SK-N-SH (cell line): ENCODE measurements around the gene RSRC2. TPM values are rescaled to one million over a fixed set of nuclear protein-coding genes. Genes with fewer than 3 reads are reported as not detected.

ENCODE experiments used
- CTCF ChIA-PET: fragments of 300-600, 350-600 bp; formaldehyde crosslinking; extraction: SDS; loops from one replicate; lab custom pipeline; 2021; lab: Yijun Ruan, JAX
- POLR2A ChIA-PET: fragments of 350-600 bp; sonication (Branson Sonifier 250); formaldehyde crosslinking; extraction: SDS; loops from one replicate; lab custom pipeline; 2020; ENCODE audit warnings: antibody characterized with exemption, inconsistent platforms; lab: Yijun Ruan, JAX
- DNase-seq: peaks from one replicate; pipeline ENCODE4 v3.0.0; 2012
- H2AFZ ChIP-seq: fragments of 200-600 bp; sonication (generic); 2 replicates; pipeline ENCODE4 v1.8.1; 2016; ENCODE audit warnings: antibody characterized with exemption, mild to moderate bottlenecking, low read depth
- H3F3A ChIP-seq: fragments of 200-600 bp; sonication (generic); replicated peaks from 2 replicates; pipeline ENCODE3; 2016; ENCODE audit warnings: antibody characterized with exemption, mild to moderate bottlenecking; ENCODE audit not compliant: insufficient read depth
- H3K27ac ChIP-seq, 2 experiments: fragments of 200-500 bp in 1 of 2; fragments of 200-600 bp in 1 of 2; sonication (Bioruptor generic) in 1 of 2; sonication (generic), shearing (Covaris generic) in 1 of 2; 2 replicates each; pipeline versions ENCODE4 v1.5.1 to v1.6.1; 2014 to 2016; ENCODE audit warnings: low read depth in 2 of 2, inconsistent platforms in 1 of 2, low read length in 1 of 2, mild to moderate bottlenecking in 1 of 2, mixed read lengths in 1 of 2
- H3K27me3 ChIP-seq: fragments of 200-600 bp; sonication (generic), shearing (Covaris generic); 2 replicates; pipeline ENCODE4 v1.6.1; 2016; ENCODE audit warnings: mixed run types; ENCODE audit not compliant: insufficient read depth
- H3K36me3 ChIP-seq, 2 experiments: fragments of 200-500 bp in 1 of 2; fragments of 200-600 bp in 1 of 2; sonication (Bioruptor generic) in 1 of 2; sonication (generic) in 1 of 2; replicated peaks in 1 of 2; 2 replicates each; pipeline versions ENCODE3 to v1.5.1; 2014 to 2016; ENCODE audit warnings: low read length in 1 of 2, mild to moderate bottlenecking in 1 of 2; ENCODE audit not compliant: insufficient read depth in 2 of 2, control insufficient read depth in 1 of 2
- H3K4me1 ChIP-seq, 2 experiments: fragments of 200-500 bp in 1 of 2; fragments of 200-600 bp in 1 of 2; sonication (Bioruptor generic) in 1 of 2; sonication (generic), shearing (Covaris generic) in 1 of 2; 2 replicates each; pipeline versions ENCODE4 v1.5.1 to v1.6.1; 2014 to 2016; ENCODE audit warnings: low read depth in 1 of 2, low read length in 1 of 2, mixed run types in 1 of 2; ENCODE audit not compliant: insufficient read depth in 2 of 2, control insufficient read depth in 1 of 2
- H3K4me2 ChIP-seq: fragments of 200-600 bp; sonication (generic), shearing (Covaris generic); 2 replicates; pipeline ENCODE4 v1.6.1; 2017; ENCODE audit warnings: mixed run types
- H3K4me3 ChIP-seq, 2 experiments: fragments of 200-500 bp in 1 of 2; fragments of 200-600 bp in 1 of 2; sonication (Bioruptor generic) in 1 of 2; sonication (generic), shearing (Covaris generic) in 1 of 2; 2 replicates each; pipeline versions ENCODE4 v1.5.1 to v1.8.1; 2014 to 2016; ENCODE audit warnings: low read depth in 2 of 2, inconsistent platforms in 1 of 2, low read length in 1 of 2, mild to moderate bottlenecking in 1 of 2, mixed read lengths in 1 of 2, moderate library complexity in 1 of 2
- H3K79me2 ChIP-seq: fragments of 200-600 bp; sonication (generic); 2 replicates; pipeline ENCODE4 v1.8.1; 2017; ENCODE audit warnings: mild to moderate bottlenecking; ENCODE audit not compliant: insufficient read depth
- H3K9ac ChIP-seq: fragments of 200-600 bp; sonication (generic); 2 replicates; pipeline ENCODE4 v1.6.1; 2017; ENCODE audit warnings: mixed run types
- H3K9me2 ChIP-seq: fragments of 200-600 bp; sonication (generic); 2 replicates; pipeline ENCODE4 v1.6.1; 2017; ENCODE audit warnings: mixed run types
- H3K9me3 ChIP-seq: fragments of 200-600 bp; sonication (generic); 2 replicates; pipeline ENCODE4 v1.6.1; 2017; ENCODE audit warnings: mixed run types, mild to moderate bottlenecking, moderate library complexity
- H4K20me1 ChIP-seq: fragments of 200-600 bp; sonication (generic); 2 replicates; pipeline ENCODE4 v1.6.1; 2017; ENCODE audit warnings: mild to moderate bottlenecking, mixed run types; ENCODE audit not compliant: insufficient read depth
- EZH2phosphoT487 ChIP-seq: fragments of 200-600 bp; sonication (generic); IDR thresholded peaks from 2 replicates; pipeline ENCODE4 v1.6.1; 2017; ENCODE audit warnings: low read depth, mixed run types, mild to moderate bottlenecking, antibody characterized with exemption, moderate library complexity, borderline replicate concordance
- FOXJ3 ChIP-seq: sonication (generic); formaldehyde crosslinking; IDR thresholded peaks from 2 replicates; pipeline ENCODE4 v1.5.1; 2020; ENCODE audit warnings: mild to moderate bottlenecking, missing genetic modification reagents
- GATA2 ChIP-seq: sonication (generic); formaldehyde crosslinking; IDR thresholded peaks from 2 replicates; pipeline ENCODE4 v1.5.0; 2020; ENCODE audit warnings: mild to moderate bottlenecking, missing genetic modification reagents
- JUND ChIP-seq: IDR thresholded peaks from 2 replicates; pipeline ENCODE4 v1.4.0; 2012
- MEF2A ChIP-seq: IDR thresholded peaks from 2 replicates; pipeline ENCODE4 v1.4.0; 2012; ENCODE audit warnings: low read depth, borderline replicate concordance
- POLR2AphosphoS5 ChIP-seq: IDR thresholded peaks from 2 replicates; pipeline ENCODE4 v1.6.1; 2012; ENCODE audit warnings: low read depth, low read length
- RAD21 ChIP-seq: IDR thresholded peaks from 2 replicates; pipeline ENCODE4 v1.6.1; 2012; ENCODE audit warnings: mild to moderate bottlenecking, low read length
- REST ChIP-seq: IDR thresholded peaks from 2 replicates; pipeline ENCODE4 v1.6.1; 2012; ENCODE audit warnings: mild to moderate bottlenecking, low read depth, low read length, moderate library complexity
- RXRA ChIP-seq: IDR thresholded peaks from 2 replicates; pipeline ENCODE4 v1.4.0; 2012; ENCODE audit warnings: low read depth, mild to moderate bottlenecking, borderline replicate concordance
- SIN3A ChIP-seq: IDR thresholded peaks from 2 replicates; pipeline ENCODE4 v1.6.1; 2012; ENCODE audit warnings: low read depth, mild to moderate bottlenecking, low read length, moderate library complexity, borderline replicate concordance
- SMC3 ChIP-seq: IDR thresholded peaks from 2 replicates; pipeline ENCODE4 v1.6.1; 2012; ENCODE audit warnings: low read depth, low read length, improper control_type of control experiment
- TAF1 ChIP-seq: IDR thresholded peaks from 2 replicates; pipeline ENCODE4 v1.6.1; 2012; ENCODE audit warnings: low read depth, mild to moderate bottlenecking, low read length, moderate library complexity, borderline replicate concordance
- TCF12 ChIP-seq: IDR thresholded peaks from 2 replicates; pipeline ENCODE4 v1.4.0; 2012
- TEAD4 ChIP-seq: IDR thresholded peaks from 2 replicates; pipeline ENCODE4 v1.4.0; 2012; ENCODE audit warnings: mild to moderate bottlenecking, borderline replicate concordance; ENCODE audit not compliant: insufficient read depth
- WGBS: methylation state at CpG from one replicate; pipeline ENCODE4 v1.1.6; 2017; ENCODE audit warnings: low lambda C conversion rate; 5-methylcytosine and 5-hydroxymethylcytosine counted together
- polyA plus RNA-seq, 3 experiments: library from polyadenylated mRNA; depleted of rRNA; stranded (reverse); fragments of >200 nt; gene quantifications; 2 replicates each; pipeline ENCODE4 v1.2.3, GENCODE V29; 2012
- TF ChIP-seq, protein P1 (sequence below): fragments of 200-600 bp; sonication (generic); IDR thresholded peaks from 2 replicates; pipeline ENCODE4 v1.6.1; 2017; ENCODE audit warnings: antibody characterized with exemption, mild to moderate bottlenecking, moderate library complexity
- TF ChIP-seq, protein P2 (sequence below): IDR thresholded peaks from 2 replicates; pipeline ENCODE4 v1.4.0; 2012; ENCODE audit warnings: low read depth, borderline replicate concordance

The RSRC2 gene
- polyA plus RNA-seq, 1 of the 3 experiments (the other 2 are of a cell fraction) = 24.8 TPM

DNA sequence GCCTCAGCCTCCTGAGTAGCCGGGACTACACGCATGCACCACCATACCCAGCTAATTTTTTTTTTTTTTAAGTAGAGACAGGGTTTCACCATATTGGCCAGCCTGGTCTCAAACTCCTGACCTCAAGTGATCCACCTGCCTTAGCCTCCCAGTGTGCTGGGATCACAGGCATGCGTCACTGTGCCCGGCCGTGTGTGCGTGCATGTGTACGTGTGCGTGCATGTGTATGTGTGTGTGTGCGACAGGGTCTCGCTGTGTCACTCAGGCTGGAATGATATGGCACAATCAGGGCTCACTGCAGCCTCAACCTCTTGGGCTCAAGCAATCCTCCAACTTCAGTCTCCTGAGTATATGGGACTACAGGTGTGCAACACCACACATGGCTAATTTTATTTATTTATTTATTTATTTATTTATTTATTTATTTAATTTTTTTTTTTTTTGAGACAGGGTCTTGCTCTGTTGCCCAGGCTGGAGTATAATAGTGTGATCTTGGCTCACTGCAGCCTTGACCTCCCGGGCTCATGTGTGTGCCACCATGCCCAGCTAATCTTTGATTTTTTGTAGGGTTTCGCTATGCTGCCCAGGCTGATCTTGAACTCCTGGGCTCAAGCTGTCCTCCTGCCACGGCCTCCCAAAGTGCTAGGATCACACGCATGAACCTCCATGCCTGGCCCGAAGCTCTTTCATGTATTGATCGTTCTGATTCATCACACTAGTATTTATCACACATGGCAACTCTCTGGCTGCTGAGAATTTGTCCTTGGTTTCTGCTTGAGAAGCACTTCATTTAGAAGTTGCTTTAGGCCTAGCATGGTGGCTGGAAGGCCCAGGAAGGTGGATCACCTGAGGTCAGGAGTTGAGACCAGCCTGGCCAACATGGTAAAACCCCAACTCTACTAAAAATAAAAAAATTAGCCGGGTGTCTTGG is 68.4 kb downstream of the RSRC2 start:
- no peak overlapping the region for H2AFZ ChIP-seq
- WGBS = 95% methylated on average over 14 of the region's 17 CpGs
- H3K79me2 ChIP-seq = no peaks in the 10 kb centered on the region
- ChIA-PET POLR2A (no interaction called here), CTCF (interaction anchor here (2.7 to 2.9 kb wide), 2 partner anchors 13 to 59 kb away, joined by 10 to 11 read pairs; no protein-coding TSS in a partner anchor)
- H3K36me3 ChIP-seq = no peaks in the 10 kb centered on the region
- no peak for DNase-seq
- no peak overlapping the region for H3K9ac ChIP-seq
- no peaks in the 10 kb centered on the region for H3K27me3 ChIP-seq
- H3K4me2 ChIP-seq = no peak overlapping the region
- no peaks in the 10 kb centered on the region for H3K9me2 ChIP-seq
- no peak overlapping the region for H3K4me3 ChIP-seq
- peaks cover 3% of the 10 kb centered on the region for H3F3A ChIP-seq
- no peaks in the 10 kb centered on the region for H3K9me3 ChIP-seq
- H4K20me1 ChIP-seq = no peaks in the 10 kb centered on the region
- no peak overlapping the region for H3K27ac ChIP-seq
- no peak for TF ChIP-seq SIN3A
- TF ChIP-seq TCF12 = no peak
- no peak for TF ChIP-seq FOXJ3 (CRISPR knock-in tag)
- no peak for TF ChIP-seq TEAD4
- no peak for TF ChIP-seq SMC3
- TF ChIP-seq, protein P1, sequence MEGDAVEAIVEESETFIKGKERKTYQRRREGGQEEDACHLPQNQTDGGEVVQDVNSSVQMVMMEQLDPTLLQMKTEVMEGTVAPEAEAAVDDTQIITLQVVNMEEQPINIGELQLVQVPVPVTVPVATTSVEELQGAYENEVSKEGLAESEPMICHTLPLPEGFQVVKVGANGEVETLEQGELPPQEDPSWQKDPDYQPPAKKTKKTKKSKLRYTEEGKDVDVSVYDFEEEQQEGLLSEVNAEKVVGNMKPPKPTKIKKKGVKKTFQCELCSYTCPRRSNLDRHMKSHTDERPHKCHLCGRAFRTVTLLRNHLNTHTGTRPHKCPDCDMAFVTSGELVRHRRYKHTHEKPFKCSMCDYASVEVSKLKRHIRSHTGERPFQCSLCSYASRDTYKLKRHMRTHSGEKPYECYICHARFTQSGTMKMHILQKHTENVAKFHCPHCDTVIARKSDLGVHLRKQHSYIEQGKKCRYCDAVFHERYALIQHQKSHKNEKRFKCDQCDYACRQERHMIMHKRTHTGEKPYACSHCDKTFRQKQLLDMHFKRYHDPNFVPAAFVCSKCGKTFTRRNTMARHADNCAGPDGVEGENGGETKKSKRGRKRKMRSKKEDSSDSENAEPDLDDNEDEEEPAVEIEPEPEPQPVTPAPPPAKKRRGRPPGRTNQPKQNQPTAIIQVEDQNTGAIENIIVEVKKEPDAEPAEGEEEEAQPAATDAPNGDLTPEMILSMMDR = no peak
- H3K4me1 ChIP-seq = no peaks in the 10 kb centered on the region

- Histone ChIP-seq H4K20me1 (no peaks in the 10 kb centered on the region), H2AFZ (no peak overlapping the region), H3K9me3 (no peaks in the 10 kb centered on the region), H3K9ac (no peak overlapping the region), H3K27me3 (no peaks in the 10 kb centered on the region), H3K4me2 (no peak overlapping the region), H3K79me2 (no peaks in the 10 kb centered on the region), H3K4me1 (no peaks in the 10 kb centered on the region), H3K4me3 (no peak overlapping the region), H3F3A (peaks cover 3% of the 10 kb centered on the region), H3K9me2 (no peaks in the 10 kb centered on the region), H3K36me3 (no peaks in the 10 kb centered on the region), H3K27ac (no peak overlapping the region)
- WGBS = 94% methylated on average over 2 of the region's 2 CpGs
- no peak for DNase-seq
- ChIA-PET CTCF (interaction anchor here (2.7 kb wide), 1 partner anchor 14 kb away, joined by 11 read pairs; no protein-coding TSS in a partner anchor), POLR2A (no interaction called here)
- TF ChIP-seq EZH2phosphoT487 (no peak), GATA2 (CRISPR knock-in tag) (no peak), POLR2AphosphoS5 (no peak), TEAD4 (no peak), REST (no peak), MEF2A (no peak), RXRA (no peak), JUND (no peak), TAF1 (no peak), RAD21 (no peak), SIN3A (no peak), TCF12 (no peak)
- TF ChIP-seq, protein P1 = no peak
- TF ChIP-seq, protein P2, sequence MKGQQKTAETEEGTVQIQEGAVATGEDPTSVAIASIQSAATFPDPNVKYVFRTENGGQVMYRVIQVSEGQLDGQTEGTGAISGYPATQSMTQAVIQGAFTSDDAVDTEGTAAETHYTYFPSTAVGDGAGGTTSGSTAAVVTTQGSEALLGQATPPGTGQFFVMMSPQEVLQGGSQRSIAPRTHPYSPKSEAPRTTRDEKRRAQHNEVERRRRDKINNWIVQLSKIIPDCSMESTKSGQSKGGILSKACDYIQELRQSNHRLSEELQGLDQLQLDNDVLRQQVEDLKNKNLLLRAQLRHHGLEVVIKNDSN = no peak
These were observed 69.1 kb downstream of the RSRC2 start for GRCh38 chr12:122457627-122458026.
